Measurements from ENCODE around the gene RPTOR. TPM values are rescaled to one million over a fixed set of nuclear protein-coding genes. Genes with fewer than 3 reads are reported as not detected.

The RPTOR gene
- total and polyA plus RNA-seq, 4 experiments from 2014 or later: 2.4 to 51.8 (median 29.6) TPM

DNA sequence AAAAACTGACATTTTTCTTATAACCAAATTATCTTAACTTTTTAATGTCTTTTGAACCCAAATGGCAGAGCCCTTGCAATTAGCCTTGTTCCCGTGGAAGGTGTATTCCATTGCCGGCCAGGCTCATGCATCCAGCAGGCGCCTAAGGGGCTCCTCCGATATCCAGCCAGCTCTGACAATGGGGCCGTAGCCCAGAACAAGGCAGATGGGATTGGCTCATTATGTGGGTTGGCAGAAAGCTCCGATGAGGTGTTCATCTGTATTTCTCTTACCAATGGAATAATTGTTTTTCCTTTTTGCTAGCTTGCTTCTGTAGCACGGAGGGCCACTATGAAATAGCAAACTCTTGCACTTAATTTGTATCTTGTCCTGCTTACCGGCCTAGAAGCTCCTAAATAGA lies 238.8 kb downstream of the RPTOR start:
- Histone ChIP-seq H3K27ac (ENCODE audit: low read depth, low read length) (peak overlapping the region; percentile 46), H3K9me3 (ENCODE audit: control insufficient read depth in 1 of 2, low read length in 2 of 2) (no peaks in the 10 kb centered on the region), H3K27me3 (ENCODE audit: insufficient read depth, low read length) (no peaks in the 10 kb centered on the region), H3K36me3 (ENCODE audit: insufficient read depth, low read length) (no peaks in the 10 kb centered on the region), H3K4me3 (ENCODE audit: low read length in 2 of 2) (no peak overlapping the region), H3K4me1 (ENCODE audit: insufficient read depth, low read length) (peaks cover 85% of the 10 kb centered on the region)
- H3K36me3 Mint-ChIP-seq: peaks cover 0 to 19% of the 10 kb centered on the region in 2 donors
- ChIA-PET CTCF (ENCODE audit: partially characterized antibody) (interaction anchor here (1.0 to 4.6 kb wide), 3 partner anchors 8 to 21 kb away, joined by 3 to 29 read pairs (median 5); no protein-coding TSS in a partner anchor), POLR2A (ENCODE audit: partially characterized antibody) (interaction anchor here (0.8 to 4.1 kb wide), 9 partner anchors 8 to 329 kb away, joined by 3 to 51 read pairs (median 6); no protein-coding TSS in a partner anchor)
- H3K27me3 Mint-ChIP-seq: no peaks in the 10 kb centered on the region
- H3K4me3 Mint-ChIP-seq: peak overlapping the region in 7 of 8 donors; percentile 78 to 93 (median 84)
- H3K4me1 Mint-ChIP-seq: peaks cover 48 to 94% (median 75%) of the 10 kb centered on the region in 4 donors
- H3K27ac Mint-ChIP-seq: peak overlapping the region; percentile 70 to 96 (median 95)
- no peak for DNase-seq
- intact Hi-C loops (cut with micrococcal nuclease): loop anchor here (2.0 to 10.0 kb wide), 3 partner anchors 49 to 209 kb away; no protein-coding TSS in a partner anchor
- H3K9me3 Mint-ChIP-seq: peaks cover 0 to 1% (median 0%) of the 10 kb centered on the region in 8 donors

DNA sequence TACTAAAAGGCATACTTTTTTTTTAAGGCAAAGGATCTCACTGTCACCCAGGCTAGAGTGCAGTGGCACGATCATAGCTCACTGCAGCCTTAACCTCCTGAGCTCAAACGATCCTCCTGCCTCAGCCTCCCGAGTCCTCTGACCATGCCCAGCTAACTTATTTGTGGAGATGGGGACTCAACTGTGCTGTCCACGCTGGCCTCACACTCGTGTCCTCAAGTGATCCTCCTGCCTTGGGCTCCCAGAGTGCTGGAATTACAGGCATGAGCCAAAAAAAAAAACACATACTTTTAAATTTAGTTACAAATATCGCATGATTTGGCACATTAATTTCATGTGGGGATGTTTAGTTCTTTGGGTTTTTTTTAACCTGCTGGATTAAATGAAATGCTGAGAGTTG lies 239.3 kb downstream of the RPTOR start:
- no peaks in the 10 kb centered on the region for H3K27me3 ChIP-seq (ENCODE audit: insufficient read depth, low read length)
- Mint-ChIP-seq H3K27me3 (no peaks in the 10 kb centered on the region), H3K9me3 (peaks cover 0 to 2% (median 0%) of the 10 kb centered on the region in 8 donors), H3K4me3 (peak overlapping the region in 2 of 8 donors; percentile 30 to 84), H3K36me3 (peaks cover 0 to 19% of the 10 kb centered on the region in 2 donors), H3K27ac (peak overlapping the region in 5 of 7 donors; percentile 13 to 96 (median 70)), H3K4me1 (peaks cover 51 to 94% (median 78%) of the 10 kb centered on the region in 4 donors)
- no peak overlapping the region for H3K27ac ChIP-seq (ENCODE audit: low read depth, low read length)
- H3K4me3 ChIP-seq (ENCODE audit: low read length in 2 of 2): no peak overlapping the region
- no peaks in the 10 kb centered on the region for H3K9me3 ChIP-seq (ENCODE audit: control insufficient read depth in 1 of 2, low read length in 2 of 2)
- no peaks in the 10 kb centered on the region for H3K36me3 ChIP-seq (ENCODE audit: insufficient read depth, low read length)
- intact Hi-C loops (cut with micrococcal nuclease): loop anchor here (2.0 to 10.0 kb wide), 3 partner anchors 49 to 209 kb away; no protein-coding TSS in a partner anchor
- ChIA-PET POLR2A (ENCODE audit: partially characterized antibody) (interaction anchor here (0.8 to 4.1 kb wide), 6 partner anchors 7 to 329 kb away, joined by 3 to 51 read pairs (median 8); no protein-coding TSS in a partner anchor), CTCF (ENCODE audit: partially characterized antibody) (interaction anchor here (1.0 to 4.6 kb wide), 2 partner anchors 8 to 20 kb away, joined by 3 to 29 read pairs; no protein-coding TSS in a partner anchor)
- DNase-seq: no peak
- peaks cover 90% of the 10 kb centered on the region for H3K4me1 ChIP-seq (ENCODE audit: insufficient read depth, low read length)

DNA sequence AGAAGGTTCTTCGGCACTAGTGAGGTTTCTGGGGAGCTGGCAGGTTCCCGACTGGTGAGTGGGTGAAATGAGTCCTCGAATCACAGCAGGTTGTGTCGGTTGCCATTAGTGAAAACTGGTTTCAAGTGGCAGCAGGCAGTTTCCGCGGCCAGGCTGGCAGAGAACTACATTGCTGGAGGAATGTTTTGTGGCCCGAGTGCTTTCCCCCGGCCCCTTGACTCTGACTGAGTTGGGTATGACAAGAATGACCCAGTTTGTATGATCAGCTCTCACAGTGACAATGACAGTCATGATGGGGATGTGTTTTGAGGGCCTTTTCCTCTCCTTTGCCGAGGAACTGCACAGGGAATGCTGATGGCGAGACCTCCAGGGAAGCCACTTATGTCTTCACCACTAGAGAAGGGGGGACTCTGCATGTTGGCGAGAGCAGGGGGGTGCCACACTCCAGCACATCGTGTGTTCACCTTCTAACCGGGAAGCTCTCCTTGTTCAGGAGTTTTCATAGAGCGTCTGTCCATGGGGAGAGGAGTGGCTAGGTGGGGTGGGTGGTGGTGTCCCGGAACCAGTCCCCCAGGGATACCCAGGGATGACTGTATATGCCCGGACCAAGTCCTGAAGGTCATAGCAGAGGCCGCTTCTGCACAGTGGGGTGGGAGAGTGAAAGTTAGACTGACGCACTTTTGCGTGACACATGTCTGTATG lies 241.0 kb downstream of the RPTOR start:
- Histone ChIP-seq H3K27ac (ENCODE audit: low read depth, low read length) (no peak overlapping the region), H3K4me1 (ENCODE audit: insufficient read depth, low read length) (peaks cover 96% of the 10 kb centered on the region), H3K4me3 (ENCODE audit: low read length in 2 of 2) (no peak overlapping the region), H3K36me3 (ENCODE audit: insufficient read depth, low read length) (no peaks in the 10 kb centered on the region), H3K9me3 (ENCODE audit: control insufficient read depth in 1 of 2, low read length in 2 of 2) (no peaks in the 10 kb centered on the region), H3K27me3 (ENCODE audit: insufficient read depth, low read length) (no peaks in the 10 kb centered on the region)
- peaks cover 0 to 2% (median 0%) of the 10 kb centered on the region in 8 donors for H3K9me3 Mint-ChIP-seq
- ChIA-PET POLR2A (ENCODE audit: partially characterized antibody) (interaction anchor here (1.5 to 2.6 kb wide), 2 partner anchors 11 to 27 kb away, joined by 3 to 10 read pairs; no protein-coding TSS in a partner anchor), CTCF (ENCODE audit: partially characterized antibody) (no interaction called here)
- no peaks in the 10 kb centered on the region for H3K27me3 Mint-ChIP-seq
- peaks cover 0 to 15% of the 10 kb centered on the region in 2 donors for H3K36me3 Mint-ChIP-seq
- intact Hi-C loops (cut with micrococcal nuclease): loop anchor here (10.0 kb wide), 1 partner anchor 211 kb away; no protein-coding TSS in a partner anchor
- H3K4me1 Mint-ChIP-seq: peaks cover 62 to 97% (median 83%) of the 10 kb centered on the region in 4 donors
- H3K4me3 Mint-ChIP-seq: peak overlapping the region in 6 of 8 donors; percentile 38 to 61 (median 48)
- H3K27ac Mint-ChIP-seq: peak overlapping the region; percentile 75 to 91 (median 81)
- DNase-seq: no peak

GRCh38 chr17:80786470-80786869 lies 241.8 kb downstream of the RPTOR start:
- peak overlapping the region in 1 of 7 donors; percentile 68 for H3K27ac Mint-ChIP-seq
- H3K36me3 Mint-ChIP-seq: peaks cover 0 to 15% of the 10 kb centered on the region in 2 donors
- Histone ChIP-seq H3K4me1 (ENCODE audit: insufficient read depth, low read length) (peaks cover 96% of the 10 kb centered on the region), H3K9me3 (ENCODE audit: control insufficient read depth in 1 of 2, low read length in 2 of 2) (no peaks in the 10 kb centered on the region), H3K36me3 (ENCODE audit: insufficient read depth, low read length) (no peaks in the 10 kb centered on the region), H3K27ac (ENCODE audit: low read depth, low read length) (no peak overlapping the region), H3K27me3 (ENCODE audit: insufficient read depth, low read length) (no peaks in the 10 kb centered on the region), H3K4me3 (ENCODE audit: low read length in 2 of 2) (no peak overlapping the region)
- intact Hi-C loops (cut with micrococcal nuclease): loop anchor here (10.0 kb wide), 1 partner anchor 212 kb away; no protein-coding TSS in a partner anchor
- peaks cover 66 to 97% (median 85%) of the 10 kb centered on the region in 4 donors for H3K4me1 Mint-ChIP-seq
- POLR2A ChIA-PET (ENCODE audit: partially characterized antibody): interaction anchor here (2.6 kb wide), 1 partner anchor 12 kb away, joined by 10 read pairs; no protein-coding TSS in a partner anchor
- H3K27me3 Mint-ChIP-seq: no peaks in the 10 kb centered on the region
- CTCF ChIA-PET (ENCODE audit: partially characterized antibody): no interaction called here
- H3K9me3 Mint-ChIP-seq: peaks cover 0 to 2% (median 0%) of the 10 kb centered on the region in 8 donors
- no peak for DNase-seq
- H3K4me3 Mint-ChIP-seq: no peak overlapping the region

GRCh38 chr17:80786887-80787286 lies 242.2 kb downstream of the RPTOR start:
- Histone ChIP-seq H3K27ac (ENCODE audit: low read depth, low read length) (no peak overlapping the region), H3K4me1 (ENCODE audit: insufficient read depth, low read length) (peaks cover 96% of the 10 kb centered on the region), H3K36me3 (ENCODE audit: insufficient read depth, low read length) (no peaks in the 10 kb centered on the region), H3K4me3 (ENCODE audit: low read length in 2 of 2) (no peak overlapping the region), H3K9me3 (ENCODE audit: control insufficient read depth in 1 of 2, low read length in 2 of 2) (no peaks in the 10 kb centered on the region), H3K27me3 (ENCODE audit: insufficient read depth, low read length) (no peaks in the 10 kb centered on the region)
- H3K9me3 Mint-ChIP-seq: peaks cover 0 to 2% (median 0%) of the 10 kb centered on the region in 8 donors
- H3K27ac Mint-ChIP-seq: peak overlapping the region in 4 of 7 donors; percentile 2 to 83 (median 67)
- intact Hi-C loops (cut with micrococcal nuclease): loop anchor here (10.0 kb wide), 1 partner anchor 212 kb away; no protein-coding TSS in a partner anchor
- no peak for DNase-seq
- peak overlapping the region in 4 of 8 donors; percentile 28 to 69 (median 42) for H3K4me3 Mint-ChIP-seq
- peaks cover 0 to 15% of the 10 kb centered on the region in 2 donors for H3K36me3 Mint-ChIP-seq
- ChIA-PET CTCF (ENCODE audit: partially characterized antibody) (no interaction called here), POLR2A (ENCODE audit: partially characterized antibody) (interaction anchor here (2.6 kb wide), 1 partner anchor 12 kb away, joined by 10 read pairs; no protein-coding TSS in a partner anchor)
- no peaks in the 10 kb centered on the region for H3K27me3 Mint-ChIP-seq
- peaks cover 68 to 97% (median 85%) of the 10 kb centered on the region in 4 donors for H3K4me1 Mint-ChIP-seq

DNA sequence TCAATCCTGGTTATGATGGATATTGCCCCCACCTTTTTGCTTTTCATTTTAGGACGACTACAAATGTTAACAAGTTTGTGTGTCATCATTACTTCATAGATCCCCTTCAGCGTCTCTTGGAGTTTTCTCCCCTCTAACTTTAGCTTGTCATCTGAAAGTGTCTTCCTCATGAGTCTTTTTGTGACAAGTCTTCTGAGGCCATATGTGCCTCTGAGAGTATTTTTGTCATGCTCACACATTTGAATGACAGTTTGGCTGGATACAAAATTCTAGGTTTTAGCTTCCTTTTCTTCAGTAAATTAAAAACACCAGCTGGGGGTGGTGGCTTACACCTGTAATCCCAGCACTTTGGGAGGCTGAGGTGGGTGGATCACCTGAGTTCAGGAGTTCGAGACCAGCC lies 243.2 kb downstream of the RPTOR start:
- peaks cover 0 to 2% (median 0%) of the 10 kb centered on the region in 8 donors for H3K9me3 Mint-ChIP-seq
- ChIA-PET POLR2A (ENCODE audit: partially characterized antibody) (interaction anchor here (1.4 to 1.8 kb wide), 3 partner anchors 24 to 29 kb away, joined by 3 to 7 read pairs (median 4); no protein-coding TSS in a partner anchor), CTCF (ENCODE audit: partially characterized antibody) (no interaction called here)
- peaks cover 96% of the 10 kb centered on the region for H3K4me1 ChIP-seq (ENCODE audit: insufficient read depth, low read length)
- peaks cover 67 to 97% (median 86%) of the 10 kb centered on the region in 4 donors for H3K4me1 Mint-ChIP-seq
- intact Hi-C loops (cut with micrococcal nuclease): loop anchor here (10.0 kb wide), 1 partner anchor 213 kb away; no protein-coding TSS in a partner anchor
- H3K27ac Mint-ChIP-seq: peak overlapping the region; percentile 11 to 87 (median 30)
- no peaks in the 10 kb centered on the region for H3K9me3 ChIP-seq (ENCODE audit: control insufficient read depth in 1 of 2, low read length in 2 of 2)
- no peak overlapping the region for H3K4me3 ChIP-seq (ENCODE audit: low read length in 2 of 2)
- DNase-seq: no peak
- no peak overlapping the region for H3K27ac ChIP-seq (ENCODE audit: low read depth, low read length)
- H3K36me3 ChIP-seq (ENCODE audit: insufficient read depth, low read length): no peaks in the 10 kb centered on the region
- peak overlapping the region in 6 of 8 donors; percentile 7 to 69 (median 38) for H3K4me3 Mint-ChIP-seq
- H3K27me3 Mint-ChIP-seq: no peaks in the 10 kb centered on the region
- peaks cover 0 to 15% of the 10 kb centered on the region in 2 donors for H3K36me3 Mint-ChIP-seq
- no peaks in the 10 kb centered on the region for H3K27me3 ChIP-seq (ENCODE audit: insufficient read depth, low read length)

All from CD4-positive, alpha-beta memory T cell (primary cell).